Duodenal mucosa (tissue), 2 donors: ENCODE data around the gene FLT3.
"Not testable (repeated sequence)": the region's sequence is repeated elsewhere in the genome, so short reads cannot be mapped to it uniquely, and the experiment has no call there.

ENCODE experiments used
- H3K27ac ChIP-seq: one replicate; pipeline ENCODE4 v1.7.0; 2013; ENCODE audit warnings: low read depth, low read length
- H3K27me3 ChIP-seq, 2 donors: one replicate each; pipeline ENCODE4 v1.7.0; 2013; ENCODE audit warnings: low read length in 2 of 2, control low read depth in 1 of 2; ENCODE audit not compliant: insufficient read depth in 2 of 2, control insufficient read depth in 1 of 2
- H3K36me3 ChIP-seq, 2 donors: one replicate each; pipeline ENCODE4 v1.7.0; 2013; ENCODE audit warnings: low read length in 2 of 2, control low read depth in 1 of 2; ENCODE audit not compliant: insufficient read depth in 2 of 2, control insufficient read depth in 1 of 2
- H3K4me1 ChIP-seq, 2 donors: one replicate each; pipeline ENCODE4 v1.7.0; 2013; ENCODE audit warnings: low read length in 2 of 2, control low read depth in 1 of 2; ENCODE audit not compliant: insufficient read depth in 2 of 2, control insufficient read depth in 1 of 2
- H3K4me3 ChIP-seq, 2 donors: one replicate each; pipeline ENCODE4 v1.7.0; 2013; ENCODE audit warnings: low read length in 2 of 2, low read depth in 1 of 2
- H3K9ac ChIP-seq, 2 donors: one replicate each; pipeline ENCODE4 v1.7.0; 2013; ENCODE audit warnings: low read length in 2 of 2, low read depth in 1 of 2
- H3K9me3 ChIP-seq, 2 donors: one replicate each; pipeline ENCODE4 v1.7.0; 2013; ENCODE audit warnings: low read length in 2 of 2, control low read depth in 1 of 2; ENCODE audit not compliant: control insufficient read depth in 1 of 2

FLT3 gene

GRCh38 chr13:28032438-28032837 is 67.9 kb downstream of the FLT3 start:
- not testable (repeated sequence) for H3K9me3 ChIP-seq, H3K27me3 ChIP-seq, H3K27ac ChIP-seq, H3K36me3 ChIP-seq, H3K4me1 ChIP-seq, H3K4me3 ChIP-seq, H3K9ac ChIP-seq

- H3K27ac ChIP-seq, result no peak overlapping the region
- H3K9me3 ChIP-seq, result no peaks in the 10 kb centered on the region
- H3K4me1 ChIP-seq, result no peaks in the 10 kb centered on the region
- H3K9ac ChIP-seq, result no peak overlapping the region
- no peaks in the 10 kb centered on the region for H3K27me3 ChIP-seq
- no peaks in the 10 kb centered on the region for H3K36me3 ChIP-seq
- no peak overlapping the region for H3K4me3 ChIP-seq
Measured at GRCh38 chr13:28031896-28032288, 68.5 kb downstream of the FLT3 start.

- H3K27ac ChIP-seq, result no peak overlapping the region
- no peak overlapping the region for H3K4me3 ChIP-seq
- H3K4me1 ChIP-seq, result no peaks in the 10 kb centered on the region
Measured at GRCh38 chr13:28031220-28031895, 69.0 kb downstream of the FLT3 start.

DNA sequence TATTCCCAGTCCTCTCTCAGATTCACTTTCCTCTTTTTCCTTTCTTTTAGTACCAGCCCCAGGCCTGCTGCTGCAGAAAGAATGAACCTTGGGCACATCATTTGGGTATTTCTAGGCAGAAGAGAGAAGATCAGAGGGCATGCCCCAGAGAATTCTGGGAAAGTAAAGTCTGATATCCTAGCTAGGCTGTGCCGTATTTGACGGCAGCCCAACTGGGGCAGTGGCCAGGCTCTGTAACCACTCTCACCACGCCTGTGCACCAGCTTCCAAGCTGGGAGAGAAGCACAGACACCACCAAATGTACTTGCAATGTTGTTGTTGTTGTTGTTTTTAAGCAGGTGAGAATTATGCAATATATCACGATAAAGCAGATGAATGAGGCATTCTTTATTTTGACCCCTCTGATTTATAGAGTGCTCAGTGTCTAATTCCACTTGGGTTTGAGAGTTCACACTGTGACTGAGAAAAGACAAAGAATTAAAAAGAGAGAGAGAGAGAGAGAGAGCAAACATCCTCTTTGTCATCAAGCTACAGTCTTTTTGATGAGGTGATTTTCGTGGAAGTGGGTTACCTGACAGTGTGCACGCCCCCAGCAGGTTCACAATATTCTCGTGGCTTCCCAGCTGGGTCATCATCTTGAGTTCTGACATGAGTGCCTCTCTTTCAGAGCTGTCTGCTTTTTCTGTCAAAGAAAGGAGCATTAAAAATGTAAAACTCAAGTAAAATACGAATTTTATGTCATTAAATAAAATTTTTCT is 72.6 kb downstream of the FLT3 start:
- Histone ChIP-seq H3K27ac (no peak overlapping the region), H3K4me3 (no peak overlapping the region), H3K36me3 (no peaks in the 10 kb centered on the region), H3K9me3 (no peaks in the 10 kb centered on the region), H3K4me1 (peaks cover 0 to 3% of the 10 kb centered on the region in 2 donors), H3K9ac (no peak overlapping the region), H3K27me3 (no peaks in the 10 kb centered on the region)

More at GRCh38 chr13:28031220-28031895, 69.0 kb downstream of the FLT3 start:
- no peaks in the 10 kb centered on the region for H3K27me3 ChIP-seq
- no peaks in the 10 kb centered on the region for H3K36me3 ChIP-seq
- H3K9me3 ChIP-seq, result no peaks in the 10 kb centered on the region
- H3K9ac ChIP-seq, result no peak overlapping the region

DNA sequence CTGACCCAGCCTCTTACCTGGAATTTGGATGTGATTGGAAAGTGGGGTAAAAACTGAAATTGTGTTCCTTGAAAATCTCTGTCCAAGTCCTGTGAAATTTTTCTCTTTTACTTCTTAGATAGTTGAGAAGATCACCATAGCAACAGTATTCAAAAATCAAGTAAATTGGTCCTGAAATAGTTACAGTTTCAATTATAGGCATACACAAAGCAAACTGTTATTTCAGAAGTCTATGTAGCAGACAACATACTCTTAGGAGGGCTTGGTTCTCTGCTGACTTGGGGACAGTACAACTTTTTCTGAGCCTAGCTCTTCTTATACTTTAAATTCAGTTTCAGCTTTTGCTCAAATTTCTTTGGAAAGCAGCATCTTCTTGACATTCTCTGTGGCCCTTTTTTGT is 73.3 kb downstream of the FLT3 start:
- H3K4me1 ChIP-seq, result peaks cover 0 to 5% of the 10 kb centered on the region in 2 donors

DNA sequence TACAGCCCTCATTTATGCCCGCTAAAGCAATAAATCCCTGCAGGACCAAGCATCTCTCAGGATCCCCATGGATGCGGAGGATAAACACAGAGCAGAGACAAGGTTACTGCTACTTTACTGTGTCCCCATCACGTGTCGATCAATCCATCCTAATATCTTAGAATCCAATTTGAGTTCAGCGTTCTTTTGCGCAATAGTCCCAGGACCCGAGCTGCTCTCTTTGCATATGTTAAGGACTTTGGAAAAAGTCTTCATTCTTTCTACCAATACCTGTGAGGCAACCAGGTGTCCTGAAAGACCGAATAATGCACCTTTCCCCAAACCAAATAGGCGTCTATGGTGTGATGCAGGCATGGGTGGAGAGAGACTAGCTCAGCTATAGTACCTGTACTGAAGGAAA is 73.9 kb downstream of the FLT3 start:
- no peaks in the 10 kb centered on the region for H3K27me3 ChIP-seq
- H3K9ac ChIP-seq, result no peak overlapping the region
- H3K9me3 ChIP-seq, result no peaks in the 10 kb centered on the region
- no peak overlapping the region for H3K27ac ChIP-seq
- no peaks in the 10 kb centered on the region for H3K36me3 ChIP-seq
- peaks cover 0 to 5% of the 10 kb centered on the region in 2 donors for H3K4me1 ChIP-seq
- no peak overlapping the region for H3K4me3 ChIP-seq

More for the DNA sequence above, 73.3 kb downstream of the FLT3 start:
- Histone ChIP-seq H3K9ac (no peak overlapping the region), H3K4me3 (no peak overlapping the region), H3K27ac (no peak overlapping the region), H3K9me3 (no peaks in the 10 kb centered on the region), H3K27me3 (no peaks in the 10 kb centered on the region), H3K36me3 (no peaks in the 10 kb centered on the region)

- H3K9ac ChIP-seq, result no peak overlapping the region
- peaks cover 0 to 5% of the 10 kb centered on the region in 2 donors for H3K4me1 ChIP-seq
- no peaks in the 10 kb centered on the region for H3K27me3 ChIP-seq
- H3K9me3 ChIP-seq, result no peaks in the 10 kb centered on the region
- no peak overlapping the region for H3K27ac ChIP-seq
- no peak overlapping the region for H3K4me3 ChIP-seq
- no peaks in the 10 kb centered on the region for H3K36me3 ChIP-seq
Measured at GRCh38 chr13:28022848-28023518, 77.4 kb downstream of the FLT3 start.

GRCh38 chr13:28014301-28014700 is 86.1 kb downstream of the FLT3 start:
- Histone ChIP-seq H3K36me3 (no peaks in the 10 kb centered on the region), H3K9me3 (no peaks in the 10 kb centered on the region), H3K9ac (no peak overlapping the region), H3K4me1 (no peaks in the 10 kb centered on the region), H3K4me3 (no peak overlapping the region), H3K27me3 (no peaks in the 10 kb centered on the region), H3K27ac (no peak overlapping the region)

DNA sequence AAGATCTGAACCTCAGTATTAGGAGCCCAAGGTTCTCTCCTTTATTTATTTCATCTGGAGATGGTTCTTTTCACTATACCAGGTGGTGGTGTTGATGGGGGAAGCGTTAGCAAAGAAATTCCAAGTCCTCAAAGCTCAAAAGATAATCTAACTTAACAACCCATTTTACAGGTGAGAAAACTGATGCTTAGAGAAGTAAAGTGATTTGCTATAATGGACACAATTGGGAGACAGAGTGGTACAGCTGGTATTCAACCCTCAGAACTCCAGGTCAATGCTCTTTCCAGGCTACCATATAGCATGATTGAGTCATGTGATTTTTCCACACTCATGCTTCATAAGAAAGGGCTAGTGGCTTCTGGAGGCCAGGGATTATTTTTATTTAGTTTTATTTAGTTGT is 86.9 kb downstream of the FLT3 start:
- H3K27ac ChIP-seq, result no peak overlapping the region
- no peaks in the 10 kb centered on the region for H3K36me3 ChIP-seq
- no peak overlapping the region for H3K4me3 ChIP-seq
- H3K9me3 ChIP-seq, result no peaks in the 10 kb centered on the region
- H3K27me3 ChIP-seq, result no peaks in the 10 kb centered on the region
- no peak overlapping the region for H3K9ac ChIP-seq
- no peaks in the 10 kb centered on the region for H3K4me1 ChIP-seq

DNA sequence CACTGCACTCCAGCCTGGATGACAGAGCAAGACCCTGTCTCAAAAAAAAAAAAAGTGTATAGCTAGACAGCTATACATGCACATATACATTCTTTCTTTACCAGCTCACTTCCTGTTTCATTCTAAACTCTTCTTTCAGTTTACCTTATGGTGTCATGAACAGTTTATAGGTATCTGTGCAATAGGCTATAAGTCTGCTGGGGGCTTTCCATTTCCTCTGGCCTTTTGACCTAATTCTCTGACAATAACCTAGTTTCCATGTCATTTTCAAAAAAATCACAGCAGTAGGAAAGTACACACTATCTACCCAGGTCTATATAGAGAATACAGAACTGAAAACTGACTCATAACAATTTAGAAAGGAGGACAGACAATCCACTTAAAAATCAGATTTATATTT is 87.5 kb downstream of the FLT3 start:
- H3K9ac ChIP-seq, result no peak overlapping the region
- no peak overlapping the region for H3K27ac ChIP-seq
- no peaks in the 10 kb centered on the region for H3K9me3 ChIP-seq
- H3K4me3 ChIP-seq, result no peak overlapping the region
- no peaks in the 10 kb centered on the region for H3K27me3 ChIP-seq
- H3K36me3 ChIP-seq, result no peaks in the 10 kb centered on the region
- H3K4me1 ChIP-seq, result no peaks in the 10 kb centered on the region
